CD4-positive, alpha-beta T cell treated with Interleukin-12 subunit alpha and Interleukin-12 subunit beta, for 1 hour (primary cell): ENCODE measurements around the gene B3GNT8.
"Not testable (repeated sequence)": the region's sequence is repeated elsewhere in the genome, so short reads cannot be mapped to it uniquely, and the experiment has no call there.

ENCODE experiments used
- DNase-seq: peaks from one replicate; pipeline ENCODE4 v3.0.0-alpha.2; 2020

B3GNT8 gene

DNA sequence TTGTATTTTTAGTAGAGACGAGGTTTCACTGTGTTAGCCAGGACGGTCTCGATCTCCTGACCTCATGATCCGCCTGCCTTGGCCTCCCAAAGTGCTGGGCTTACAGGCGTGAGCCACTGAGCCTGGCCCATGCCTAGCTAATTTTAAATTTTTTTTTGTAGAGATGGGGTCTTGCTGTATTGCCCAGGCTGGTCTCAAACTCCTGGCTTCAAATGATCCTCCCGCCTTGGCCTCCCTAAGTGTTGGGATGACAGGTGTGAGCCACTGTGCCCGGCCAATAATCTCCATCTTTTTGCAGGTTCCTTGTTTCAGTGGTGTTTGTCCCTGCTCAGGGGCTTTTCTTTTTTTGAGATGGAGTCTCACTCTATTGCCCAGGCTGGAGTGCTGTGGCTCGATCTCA, 45.6 kb downstream of the B3GNT8 start:
- not testable (repeated sequence) for DNase-seq

DNA sequence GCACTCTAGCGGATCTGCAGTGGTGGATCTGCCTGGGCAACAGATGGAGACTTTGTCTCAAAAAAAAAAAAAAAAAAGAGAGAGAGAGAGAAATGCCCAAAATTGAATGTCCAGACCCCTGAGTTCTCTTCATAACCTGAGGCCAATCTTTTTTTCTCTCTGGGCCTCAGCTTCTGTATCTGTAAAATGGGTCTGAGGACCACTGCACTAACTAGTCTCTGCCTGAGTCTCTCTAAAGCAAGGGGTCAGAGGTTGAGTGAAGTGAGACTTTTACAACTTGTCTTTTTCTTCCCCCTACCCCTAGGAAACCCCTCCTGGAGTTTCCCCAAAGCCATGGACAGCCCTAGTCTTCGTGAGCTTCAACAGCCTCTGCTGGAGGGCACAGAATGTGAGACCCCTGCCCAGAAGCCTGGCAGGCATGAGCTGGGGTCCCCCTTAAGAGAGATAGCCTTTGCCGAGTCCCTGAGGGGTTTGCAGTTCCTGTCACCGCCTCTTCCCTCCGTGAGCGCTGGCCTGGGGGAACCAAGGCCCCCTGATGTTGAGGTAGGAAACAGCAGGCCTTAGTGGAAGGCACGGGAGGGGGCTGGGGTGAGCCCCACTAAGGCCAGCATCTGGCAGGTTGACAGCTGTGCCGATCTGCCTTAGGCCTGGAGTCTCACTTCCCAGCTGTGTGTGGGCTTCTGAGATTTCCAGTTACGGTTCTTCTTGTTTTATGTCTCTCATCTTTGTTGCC, 49.0 kb downstream of the B3GNT8 start:
- DNase-seq, result no peak

DNA sequence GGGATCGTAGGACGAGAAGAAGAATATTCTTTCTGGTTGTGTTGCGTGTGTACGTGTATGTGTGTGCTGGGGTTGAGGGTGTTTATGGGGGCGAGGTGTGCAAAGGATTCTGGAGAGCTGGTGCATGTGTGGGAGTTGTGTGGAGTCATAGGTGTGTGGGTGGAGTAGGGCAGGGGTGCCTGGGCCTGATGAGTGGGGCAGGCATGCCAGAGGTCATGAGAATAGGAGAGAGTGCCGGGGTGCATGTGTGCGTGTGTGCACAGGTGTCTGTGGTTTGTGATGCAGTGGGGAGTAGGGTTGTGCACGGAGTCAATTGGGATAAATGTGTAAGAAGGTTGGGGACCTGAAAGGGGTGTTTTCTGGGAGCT, 50.2 kb downstream of the B3GNT8 start:
- no peak for DNase-seq

DNA sequence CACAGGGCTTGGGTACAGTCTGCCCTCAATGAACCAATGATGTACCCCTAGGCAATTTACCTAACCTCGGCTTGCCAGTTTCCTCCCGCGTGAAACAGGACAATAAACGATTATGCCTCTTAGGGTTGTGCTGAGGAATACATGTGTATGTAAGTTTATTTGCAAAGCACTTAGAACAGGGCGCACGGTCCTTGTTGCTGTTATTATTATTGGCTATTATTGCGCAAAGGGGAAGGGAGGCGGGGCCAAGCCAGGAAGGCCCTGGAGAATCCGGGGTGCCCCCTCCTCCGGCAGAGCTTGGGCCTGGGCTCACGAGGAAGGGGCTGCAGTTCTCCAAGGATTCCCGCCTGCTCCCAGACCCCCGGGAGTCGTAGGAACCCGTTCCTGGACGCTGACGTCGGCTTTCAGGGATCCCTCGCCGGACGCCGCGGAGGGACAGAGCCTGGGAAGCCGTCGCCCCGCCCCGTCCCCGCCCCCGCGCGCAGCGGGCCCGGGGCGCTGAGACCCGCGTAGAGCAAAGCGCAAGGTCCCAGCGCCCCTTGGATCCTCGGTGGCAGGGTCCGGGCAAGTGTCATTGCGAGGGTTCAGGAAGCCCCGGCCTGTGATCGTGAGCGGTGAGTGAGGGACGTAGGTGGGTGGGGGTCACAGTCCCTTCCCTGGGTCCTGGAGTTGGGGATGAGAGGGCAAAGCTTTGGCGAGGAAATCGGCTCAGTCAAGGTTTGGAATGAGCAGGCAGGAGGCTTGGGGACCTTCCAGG, 50.8 kb downstream of the B3GNT8 start, which contains the start of gene TMEM91:
Gene TMEM91 (plus strand): TSS at position 293 of the 757 bp plus-strand sequence. CDS start 1,777 bp downstream, outside the sequence.
- no peak for DNase-seq
